HG03135 (cell line): ENCODE data around the gene ADCK2.
"Not testable (repeated sequence)": the region's sequence is repeated elsewhere in the genome, so short reads cannot be mapped to it uniquely, and the experiment has no call there.

Experiments
- ATAC-seq: cut with Tn5 transposase; IDR thresholded peaks from one replicate; pipeline ENCODE4 v1.9.1; 2021; ENCODE audit warnings: mild to moderate bottlenecking, moderate library complexity; ENCODE audit not compliant: unreplicated experiment

ADCK2 gene

GRCh38 chr7:140734729-140735128 is 62.0 kb downstream of the ADCK2 start:
- ATAC-seq: no peak

GRCh38 chr7:140738280-140738679 is 65.5 kb downstream of the ADCK2 start:
- no peak for ATAC-seq

- ATAC-seq: not testable (repeated sequence)
These were observed 70.5 kb downstream of the ADCK2 start for GRCh38 chr7:140743255-140743654.

- no peak for ATAC-seq
These were observed 71.3 kb downstream of the ADCK2 start for GRCh38 chr7:140744005-140744404.
